IPS-20b (cell line): ENCODE results near the gene JMJD7.

Experiments used
- H3K27ac ChIP-seq: one replicate; pipeline ENCODE4 v1.5.1; 2013; ENCODE audit warnings: low read length
- H3K27me3 ChIP-seq: 2 replicates; pipeline ENCODE4 v1.6.1; 2013; ENCODE audit warnings: mild to moderate bottlenecking, low read length, inconsistent platforms; ENCODE audit not compliant: insufficient read depth
- H3K36me3 ChIP-seq: 2 replicates; pipeline ENCODE4 v1.6.1; 2013; ENCODE audit warnings: low read depth, mild to moderate bottlenecking, inconsistent platforms, low read length, moderate library complexity; ENCODE audit not compliant: insufficient read depth
- H3K4me1 ChIP-seq: 2 replicates; pipeline ENCODE4 v1.6.1; 2013; ENCODE audit warnings: mild to moderate bottlenecking, control low read depth, inconsistent platforms, low read length, moderate library complexity; ENCODE audit not compliant: insufficient read depth
- H3K4me3 ChIP-seq: 2 replicates; pipeline ENCODE4 v1.5.1; 2013; ENCODE audit warnings: mild to moderate bottlenecking, low read length, inconsistent platforms
- H3K9ac ChIP-seq: 2 replicates; pipeline ENCODE4 v1.6.1; 2013; ENCODE audit warnings: low read depth, mild to moderate bottlenecking, inconsistent platforms, low read length, moderate library complexity
- H3K9me3 ChIP-seq: 2 replicates; pipeline ENCODE4 v1.6.1; 2013; ENCODE audit warnings: mild to moderate bottlenecking, low read depth, low read length, inconsistent platforms; ENCODE audit not compliant: insufficient read depth

The JMJD7 gene

DNA sequence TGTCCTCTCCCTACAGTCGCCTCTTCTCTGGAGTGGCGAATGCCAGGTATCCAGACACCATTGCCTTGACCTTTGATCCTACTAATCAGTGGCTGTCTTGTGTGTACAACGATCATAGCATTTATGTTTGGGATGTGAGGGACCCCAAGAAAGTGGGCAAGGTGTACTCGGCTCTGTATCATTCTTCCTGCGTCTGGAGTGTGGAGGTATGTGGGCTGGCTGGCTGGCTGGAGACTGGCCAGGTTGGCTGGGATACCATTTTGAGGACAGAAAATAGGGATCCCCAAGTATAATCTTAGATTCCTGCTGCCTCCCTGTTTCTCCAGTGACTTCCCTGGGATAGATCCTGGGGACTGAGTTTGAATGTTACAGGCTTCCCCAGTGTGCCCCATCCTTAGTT is 13.4 kb upstream of the JMJD7 start:
- Histone ChIP-seq H3K4me3 (no peak overlapping the region), H3K4me1 (no peaks in the 10 kb centered on the region; the same call in 1 of the 2 replicates), H3K27ac (no peak overlapping the region), H3K9me3 (no peaks in the 10 kb centered on the region), H3K27me3 (no peaks in the 10 kb centered on the region), H3K36me3 (peaks cover 14% of the 10 kb centered on the region; the same call in 1 of the 2 replicates), H3K9ac (no peak overlapping the region)

DNA sequence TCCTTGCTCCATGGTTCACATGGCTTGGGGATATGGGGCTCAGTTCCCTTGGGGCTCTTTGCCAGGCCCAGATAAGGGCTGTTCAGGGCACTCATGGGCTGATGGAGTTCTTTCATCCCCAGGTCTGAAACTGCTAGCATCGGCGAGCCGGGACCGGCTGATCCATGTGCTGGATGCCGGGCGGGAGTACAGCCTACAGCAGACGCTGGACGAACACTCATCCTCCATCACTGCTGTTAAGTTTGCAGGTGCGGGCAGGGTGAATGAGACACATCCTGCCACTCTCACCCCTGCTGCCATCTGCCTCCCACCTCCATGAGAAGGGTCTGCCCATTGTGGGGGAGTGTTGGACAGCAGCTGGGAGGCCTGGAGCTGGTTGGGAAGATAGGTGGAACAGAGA is 11.1 kb upstream of the JMJD7 start:
- Histone ChIP-seq H3K36me3 (peaks cover 17% of the 10 kb centered on the region; the same call in 1 of the 2 replicates), H3K4me1 (no peaks in the 10 kb centered on the region), H3K27ac (no peak overlapping the region), H3K9me3 (no peaks in the 10 kb centered on the region), H3K4me3 (no peak overlapping the region), H3K27me3 (no peaks in the 10 kb centered on the region), H3K9ac (no peak overlapping the region)

- Histone ChIP-seq H3K9ac (no peak overlapping the region), H3K36me3 (peaks cover 17% of the 10 kb centered on the region; the same call in 1 of the 2 replicates), H3K27ac (no peak overlapping the region), H3K9me3 (no peaks in the 10 kb centered on the region), H3K27me3 (no peaks in the 10 kb centered on the region), H3K4me3 (no peak overlapping the region), H3K4me1 (no peaks in the 10 kb centered on the region)
Measured at GRCh38 chr15:41817327-41817726, 10.6 kb upstream of the JMJD7 start.

GRCh38 chr15:41817781-41818180 is 10.1 kb upstream of the JMJD7 start:
- H3K4me3 ChIP-seq: no peak overlapping the region
- no peaks in the 10 kb centered on the region for H3K9me3 ChIP-seq
- no peaks in the 10 kb centered on the region for H3K27me3 ChIP-seq
- peaks cover 17% of the 10 kb centered on the region; the same call in 1 of the 2 replicates for H3K36me3 ChIP-seq
- no peak overlapping the region for H3K27ac ChIP-seq
- no peaks in the 10 kb centered on the region for H3K4me1 ChIP-seq
- H3K9ac ChIP-seq: no peak overlapping the region

DNA sequence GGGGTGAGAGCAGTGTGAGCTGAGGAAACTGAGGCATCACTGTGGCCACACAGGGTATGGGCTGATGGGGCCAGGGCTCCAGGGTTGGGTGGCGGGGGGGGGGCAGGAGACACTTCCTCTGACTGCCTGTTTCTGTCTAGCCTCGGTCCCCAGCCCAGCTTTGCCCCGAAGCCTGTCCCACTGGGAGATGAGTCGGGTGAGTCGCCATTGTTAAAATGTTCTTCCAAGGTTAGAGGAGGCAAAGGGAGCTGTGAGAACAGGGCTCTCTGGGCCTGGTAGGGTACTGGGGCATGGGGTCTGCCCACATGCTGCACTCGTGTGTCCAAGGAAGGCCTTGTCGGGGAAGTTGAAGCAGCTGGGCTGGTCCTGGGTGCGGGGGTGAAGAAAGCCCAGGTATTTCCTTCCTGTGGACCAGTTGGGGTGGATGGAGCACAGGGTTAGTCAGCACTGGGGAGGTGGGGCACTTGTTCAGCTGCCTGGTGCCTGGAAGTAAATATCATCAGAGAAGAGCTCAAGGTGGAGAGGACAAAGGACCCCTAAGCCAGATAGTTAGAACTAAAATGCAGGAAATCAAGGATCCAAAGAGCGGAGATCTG is 8.3 kb upstream of the JMJD7 start:
- no peaks in the 10 kb centered on the region for H3K27me3 ChIP-seq
- H3K9ac ChIP-seq: no peak overlapping the region
- H3K9me3 ChIP-seq: no peaks in the 10 kb centered on the region
- no peak overlapping the region for H3K4me3 ChIP-seq
- no peak overlapping the region for H3K27ac ChIP-seq
- peaks cover 20% of the 10 kb centered on the region; the same call in 1 of the 2 replicates for H3K36me3 ChIP-seq
- H3K4me1 ChIP-seq: no peaks in the 10 kb centered on the region

GRCh38 chr15:41820791-41821423 is 7.0 kb upstream of the JMJD7 start:
- no peaks in the 10 kb centered on the region for H3K9me3 ChIP-seq
- no peak overlapping the region for H3K9ac ChIP-seq
- H3K27ac ChIP-seq: no peak overlapping the region
- no peaks in the 10 kb centered on the region for H3K4me1 ChIP-seq
- no peak overlapping the region for H3K4me3 ChIP-seq
- H3K36me3 ChIP-seq: peaks cover 24% of the 10 kb centered on the region; the same call in 1 of the 2 replicates
- H3K27me3 ChIP-seq: no peaks in the 10 kb centered on the region

- Histone ChIP-seq H3K36me3 (peaks cover 28% of the 10 kb centered on the region), H3K9me3 (no peaks in the 10 kb centered on the region), H3K4me1 (no peaks in the 10 kb centered on the region), H3K27me3 (no peaks in the 10 kb centered on the region), H3K27ac (no peak overlapping the region), H3K9ac (no peak overlapping the region), H3K4me3 (no peak overlapping the region)
Measured at GRCh38 chr15:41821831-41822230, 6.1 kb upstream of the JMJD7 start.

GRCh38 chr15:41822471-41822870 is 5.4 kb upstream of the JMJD7 start:
- H3K9ac ChIP-seq: no peak overlapping the region
- no peak overlapping the region for H3K4me3 ChIP-seq
- no peak overlapping the region for H3K27ac ChIP-seq
- no peaks in the 10 kb centered on the region for H3K9me3 ChIP-seq
- H3K4me1 ChIP-seq: no peaks in the 10 kb centered on the region
- no peaks in the 10 kb centered on the region for H3K27me3 ChIP-seq
- H3K36me3 ChIP-seq: peaks cover 28% of the 10 kb centered on the region

DNA sequence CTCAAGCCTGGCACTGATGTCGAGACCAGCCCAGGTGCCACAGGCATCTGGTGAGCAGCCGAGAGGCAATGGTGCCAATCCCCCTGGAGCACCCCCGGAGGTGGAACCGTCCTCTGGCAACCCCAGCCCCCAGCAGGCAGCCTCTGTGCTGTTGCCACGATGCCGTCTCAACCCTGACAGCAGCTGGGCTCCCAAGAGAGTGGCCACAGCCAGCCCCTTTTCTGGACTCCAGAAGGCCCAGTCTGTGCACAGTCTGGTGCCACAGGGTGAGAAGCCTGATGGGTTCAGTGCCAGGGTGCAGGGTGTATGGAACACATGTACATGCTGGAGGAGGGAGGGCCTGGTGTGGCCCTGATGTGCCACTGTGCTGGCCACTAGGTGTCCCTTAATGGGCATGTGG is 4.9 kb upstream of the JMJD7 start:
- Histone ChIP-seq H3K36me3 (peaks cover 24% of the 10 kb centered on the region), H3K4me1 (no peaks in the 10 kb centered on the region)

DNA sequence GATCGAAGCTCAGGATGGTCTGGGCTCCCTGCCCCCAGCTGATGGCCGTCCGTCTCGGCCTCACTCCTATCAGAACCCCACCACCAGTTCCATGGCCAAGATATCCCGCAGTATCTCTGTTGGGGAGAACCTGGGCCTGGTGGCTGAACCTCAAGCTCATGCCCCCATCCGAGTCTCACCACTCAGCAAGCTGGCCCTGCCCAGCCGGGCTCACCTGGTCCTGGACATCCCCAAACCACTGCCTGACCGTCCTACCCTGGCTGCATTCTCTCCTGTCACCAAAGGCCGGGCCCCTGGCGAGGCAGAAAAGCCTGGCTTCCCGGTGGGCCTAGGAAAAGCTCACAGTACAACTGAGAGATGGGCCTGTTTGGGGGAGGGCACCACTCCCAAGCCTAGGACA is 4.4 kb upstream of the JMJD7 start:
- Histone ChIP-seq H3K36me3 (peaks cover 20% of the 10 kb centered on the region), H3K4me3 (no peak overlapping the region), H3K27ac (no peak overlapping the region), H3K27me3 (peaks cover under 1% of the 10 kb centered on the region; the same call in 1 of the 2 replicates), H3K4me1 (0 out of 2 replicates have a peak, but pooled peaks cover under 1% of the 10 kb centered on the region), H3K9me3 (no peaks in the 10 kb centered on the region), H3K9ac (no peak overlapping the region)

More for the DNA sequence above, 4.9 kb upstream of the JMJD7 start:
- no peaks in the 10 kb centered on the region for H3K9me3 ChIP-seq
- H3K4me3 ChIP-seq: no peak overlapping the region
- H3K9ac ChIP-seq: no peak overlapping the region
- no peaks in the 10 kb centered on the region for H3K27me3 ChIP-seq
- no peak overlapping the region for H3K27ac ChIP-seq

GRCh38 chr15:41824062-41824745 is 3.7 kb upstream of the JMJD7 start:
- Histone ChIP-seq H3K9me3 (no peaks in the 10 kb centered on the region), H3K27me3 (peaks cover 6% of the 10 kb centered on the region; the same call in 1 of the 2 replicates), H3K27ac (no peak overlapping the region), H3K36me3 (peaks cover 14% of the 10 kb centered on the region), H3K9ac (no peak overlapping the region), H3K4me3 (no peak overlapping the region), H3K4me1 (0 out of 2 replicates have a peak, but pooled peaks cover 6% of the 10 kb centered on the region)

DNA sequence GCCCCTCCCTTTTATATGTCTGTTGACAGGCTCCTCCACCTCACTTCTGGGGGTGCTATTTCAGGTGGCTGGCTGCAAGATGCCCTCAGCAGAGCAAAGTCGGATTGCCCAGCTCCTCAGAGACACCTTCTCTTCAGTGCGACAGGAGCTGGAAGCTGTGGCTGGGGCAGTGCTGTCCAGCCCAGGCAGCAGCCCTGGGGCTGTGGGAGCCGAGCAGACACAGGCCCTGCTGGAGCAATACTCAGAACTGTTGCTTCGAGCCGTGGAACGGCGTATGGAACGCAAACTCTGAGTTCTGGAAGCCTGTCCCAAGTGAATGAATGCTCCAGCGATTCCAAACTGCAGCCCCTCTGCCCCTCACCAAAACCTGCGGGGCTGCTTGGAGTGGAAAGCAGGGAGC is 2.7 kb upstream of the JMJD7 start:
- Histone ChIP-seq H3K27ac (no peak overlapping the region), H3K4me1 (0 out of 2 replicates have a peak, but pooled peaks cover 6% of the 10 kb centered on the region), H3K36me3 (peaks cover 14% of the 10 kb centered on the region), H3K4me3 (no peak overlapping the region), H3K27me3 (peaks cover 6% of the 10 kb centered on the region; the same call in 1 of the 2 replicates), H3K9me3 (no peaks in the 10 kb centered on the region), H3K9ac (no peak overlapping the region)
